Muscle layer of duodenum (tissue), 2 donors: ENCODE results near the gene KHDC3L.

Source experiments
- H3K27ac ChIP-seq: one replicate; pipeline ENCODE4 v1.7.0; 2013; ENCODE audit warnings: mild to moderate bottlenecking, low read length
- H3K27me3 ChIP-seq: one replicate; pipeline ENCODE4 v1.7.0; 2013; ENCODE audit warnings: low read depth, mild to moderate bottlenecking, control low read depth, low read length
- H3K36me3 ChIP-seq, 2 donors: one replicate each; pipeline ENCODE4 v1.7.0; 2013; ENCODE audit warnings: low read length in 2 of 2, control low read depth in 1 of 2, mild to moderate bottlenecking in 1 of 2; ENCODE audit not compliant: insufficient read depth in 2 of 2, control insufficient read depth in 1 of 2
- H3K4me1 ChIP-seq, 2 donors: one replicate each; pipeline ENCODE4 v1.7.0; 2013; ENCODE audit warnings: low read length in 2 of 2, mild to moderate bottlenecking in 2 of 2, control low read depth in 1 of 2, moderate library complexity in 1 of 2; ENCODE audit not compliant: insufficient read depth in 2 of 2, control insufficient read depth in 1 of 2
- H3K4me3 ChIP-seq, 2 donors: one replicate each; pipeline ENCODE4 v1.7.0; 2013; ENCODE audit warnings: low read length in 2 of 2, low read depth in 1 of 2, mild to moderate bottlenecking in 1 of 2
- H3K9me3 ChIP-seq, 2 donors: one replicate each; pipeline ENCODE4 v1.7.0; 2013; ENCODE audit warnings: low read length in 2 of 2, control low read depth in 1 of 2, mild to moderate bottlenecking in 1 of 2; ENCODE audit not compliant: control insufficient read depth in 1 of 2
- donor health status: healthy.

KHDC3L gene

GRCh38 chr6:73362358-73362757, at the start of gene KHDC3L:
KHDC3L (plus strand) TSS chr6:73362658; CDS start chr6:73362730, 72 bp downstream.
- no peaks in the 10 kb centered on the region for H3K9me3 ChIP-seq
- H3K27me3 ChIP-seq: no peaks in the 10 kb centered on the region
- H3K27ac ChIP-seq: no peak within 1 kb of the TSS
- no peaks in the 10 kb centered on the region for H3K36me3 ChIP-seq
- no peak within 1 kb of the TSS for H3K4me3 ChIP-seq
- no peaks in the 10 kb centered on the region for H3K4me1 ChIP-seq

GRCh38 chr6:73314577-73315492, 47.6 kb upstream of the KHDC3L start:
- Histone ChIP-seq H3K4me1 (peaks cover 0 to 5% of the 10 kb centered on the region in 2 donors), H3K27me3 (peaks cover 11% of the 10 kb centered on the region), H3K4me3 (peak overlapping the region in 1 of 2 donors; percentile 54), H3K27ac (no peak overlapping the region), H3K9me3 (peaks cover 0 to 4% of the 10 kb centered on the region in 2 donors), H3K36me3 (no peaks in the 10 kb centered on the region)

GRCh38 chr6:73323323-73323722, 39.1 kb upstream of the KHDC3L start:
- Histone ChIP-seq H3K27me3 (no peaks in the 10 kb centered on the region), H3K36me3 (no peaks in the 10 kb centered on the region)

GRCh38 chr6:73325656-73326055, 36.8 kb upstream of the KHDC3L start:
- H3K27ac ChIP-seq: no peak overlapping the region
- H3K4me3 ChIP-seq: no peak overlapping the region

More at GRCh38 chr6:73323323-73323722, 39.1 kb upstream of the KHDC3L start:
- Histone ChIP-seq H3K4me1 (no peaks in the 10 kb centered on the region), H3K27ac (no peak overlapping the region), H3K4me3 (no peak overlapping the region), H3K9me3 (peaks cover 0 to 4% of the 10 kb centered on the region in 2 donors)

GRCh38 chr6:73328790-73329189, 33.7 kb upstream of the KHDC3L start:
- Histone ChIP-seq H3K9me3 (no peaks in the 10 kb centered on the region), H3K27me3 (no peaks in the 10 kb centered on the region), H3K4me1 (no peaks in the 10 kb centered on the region), H3K36me3 (no peaks in the 10 kb centered on the region), H3K4me3 (no peak overlapping the region), H3K27ac (no peak overlapping the region)

More at GRCh38 chr6:73325656-73326055, 36.8 kb upstream of the KHDC3L start:
- no peaks in the 10 kb centered on the region for H3K9me3 ChIP-seq
- H3K4me1 ChIP-seq: no peaks in the 10 kb centered on the region
- no peaks in the 10 kb centered on the region for H3K27me3 ChIP-seq
- H3K36me3 ChIP-seq: no peaks in the 10 kb centered on the region

- no peaks in the 10 kb centered on the region for H3K9me3 ChIP-seq
- H3K4me1 ChIP-seq: no peaks in the 10 kb centered on the region
- no peaks in the 10 kb centered on the region for H3K36me3 ChIP-seq
- H3K4me3 ChIP-seq: no peak overlapping the region
- H3K27ac ChIP-seq: no peak overlapping the region
- H3K27me3 ChIP-seq: no peaks in the 10 kb centered on the region
These were observed 33.3 kb upstream of the KHDC3L start for GRCh38 chr6:73329201-73329600.

- Histone ChIP-seq H3K27ac (no peak overlapping the region), H3K4me3 (no peak overlapping the region), H3K36me3 (no peaks in the 10 kb centered on the region), H3K4me1 (no peaks in the 10 kb centered on the region), H3K9me3 (no peaks in the 10 kb centered on the region), H3K27me3 (no peaks in the 10 kb centered on the region)
These were observed 23.1 kb upstream of the KHDC3L start for GRCh38 chr6:73339340-73339739.

GRCh38 chr6:73340048-73340447, 22.4 kb upstream of the KHDC3L start:
- no peaks in the 10 kb centered on the region for H3K36me3 ChIP-seq
- H3K9me3 ChIP-seq: no peaks in the 10 kb centered on the region
- H3K4me3 ChIP-seq: no peak overlapping the region
- H3K27ac ChIP-seq: no peak overlapping the region
- H3K4me1 ChIP-seq: no peaks in the 10 kb centered on the region
- H3K27me3 ChIP-seq: no peaks in the 10 kb centered on the region

- Histone ChIP-seq H3K36me3 (no peaks in the 10 kb centered on the region), H3K4me1 (no peaks in the 10 kb centered on the region)
These were observed 21.1 kb upstream of the KHDC3L start for GRCh38 chr6:73341335-73341734.

GRCh38 chr6:73342174-73342573, 20.3 kb upstream of the KHDC3L start:
- no peaks in the 10 kb centered on the region for H3K36me3 ChIP-seq
- H3K27me3 ChIP-seq: no peaks in the 10 kb centered on the region
- H3K9me3 ChIP-seq: no peaks in the 10 kb centered on the region
- H3K4me1 ChIP-seq: no peaks in the 10 kb centered on the region
- no peak overlapping the region for H3K4me3 ChIP-seq
- no peak overlapping the region for H3K27ac ChIP-seq

More at GRCh38 chr6:73341335-73341734, 21.1 kb upstream of the KHDC3L start:
- H3K9me3 ChIP-seq: no peaks in the 10 kb centered on the region
- H3K4me3 ChIP-seq: no peak overlapping the region
- H3K27ac ChIP-seq: no peak overlapping the region
- H3K27me3 ChIP-seq: no peaks in the 10 kb centered on the region

- no peaks in the 10 kb centered on the region for H3K9me3 ChIP-seq
- H3K4me3 ChIP-seq: no peak overlapping the region
- H3K36me3 ChIP-seq: no peaks in the 10 kb centered on the region
- H3K27me3 ChIP-seq: no peaks in the 10 kb centered on the region
- no peaks in the 10 kb centered on the region for H3K4me1 ChIP-seq
- H3K27ac ChIP-seq: no peak overlapping the region
These were observed 19.3 kb upstream of the KHDC3L start for GRCh38 chr6:73343164-73343563.
